ENCODE data around the gene NID1.

DNA sequence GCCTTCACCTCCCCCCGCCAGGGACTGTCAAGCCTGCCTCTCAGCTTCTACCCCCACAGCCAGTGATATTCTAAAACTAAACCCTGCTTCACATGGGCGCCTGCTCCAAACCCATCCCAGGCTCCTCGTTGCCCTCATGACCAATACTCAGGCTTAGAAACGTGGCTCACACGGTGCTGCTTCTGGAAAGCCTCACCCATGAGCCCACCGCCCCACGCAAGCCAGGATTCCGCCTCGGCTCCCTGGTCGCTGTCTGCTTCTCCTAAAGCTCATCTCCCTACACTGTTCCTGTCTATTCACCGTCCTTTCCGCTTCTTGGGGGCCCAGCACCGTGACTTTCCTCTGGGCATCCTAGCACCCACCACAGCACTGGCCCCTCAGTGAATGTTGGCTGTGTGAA lies 72.5 kb downstream of the NID1 start:
- TF ChIP-seq EZH2 (IDR thresholded peaks at IDR 0.05), result no peak
- TF ChIP-seq, protein P1, sequence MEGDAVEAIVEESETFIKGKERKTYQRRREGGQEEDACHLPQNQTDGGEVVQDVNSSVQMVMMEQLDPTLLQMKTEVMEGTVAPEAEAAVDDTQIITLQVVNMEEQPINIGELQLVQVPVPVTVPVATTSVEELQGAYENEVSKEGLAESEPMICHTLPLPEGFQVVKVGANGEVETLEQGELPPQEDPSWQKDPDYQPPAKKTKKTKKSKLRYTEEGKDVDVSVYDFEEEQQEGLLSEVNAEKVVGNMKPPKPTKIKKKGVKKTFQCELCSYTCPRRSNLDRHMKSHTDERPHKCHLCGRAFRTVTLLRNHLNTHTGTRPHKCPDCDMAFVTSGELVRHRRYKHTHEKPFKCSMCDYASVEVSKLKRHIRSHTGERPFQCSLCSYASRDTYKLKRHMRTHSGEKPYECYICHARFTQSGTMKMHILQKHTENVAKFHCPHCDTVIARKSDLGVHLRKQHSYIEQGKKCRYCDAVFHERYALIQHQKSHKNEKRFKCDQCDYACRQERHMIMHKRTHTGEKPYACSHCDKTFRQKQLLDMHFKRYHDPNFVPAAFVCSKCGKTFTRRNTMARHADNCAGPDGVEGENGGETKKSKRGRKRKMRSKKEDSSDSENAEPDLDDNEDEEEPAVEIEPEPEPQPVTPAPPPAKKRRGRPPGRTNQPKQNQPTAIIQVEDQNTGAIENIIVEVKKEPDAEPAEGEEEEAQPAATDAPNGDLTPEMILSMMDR (IDR thresholded peaks at IDR 0.05), result no peak
